GM18861 (cell line): Measurements from ENCODE around the gene GCGR.

Experiments used
- ATAC-seq: cut with Tn5 transposase; IDR thresholded peaks from one replicate; pipeline ENCODE4 v1.9.1; 2021; ENCODE audit not compliant: unreplicated experiment

Gene GCGR

DNA sequence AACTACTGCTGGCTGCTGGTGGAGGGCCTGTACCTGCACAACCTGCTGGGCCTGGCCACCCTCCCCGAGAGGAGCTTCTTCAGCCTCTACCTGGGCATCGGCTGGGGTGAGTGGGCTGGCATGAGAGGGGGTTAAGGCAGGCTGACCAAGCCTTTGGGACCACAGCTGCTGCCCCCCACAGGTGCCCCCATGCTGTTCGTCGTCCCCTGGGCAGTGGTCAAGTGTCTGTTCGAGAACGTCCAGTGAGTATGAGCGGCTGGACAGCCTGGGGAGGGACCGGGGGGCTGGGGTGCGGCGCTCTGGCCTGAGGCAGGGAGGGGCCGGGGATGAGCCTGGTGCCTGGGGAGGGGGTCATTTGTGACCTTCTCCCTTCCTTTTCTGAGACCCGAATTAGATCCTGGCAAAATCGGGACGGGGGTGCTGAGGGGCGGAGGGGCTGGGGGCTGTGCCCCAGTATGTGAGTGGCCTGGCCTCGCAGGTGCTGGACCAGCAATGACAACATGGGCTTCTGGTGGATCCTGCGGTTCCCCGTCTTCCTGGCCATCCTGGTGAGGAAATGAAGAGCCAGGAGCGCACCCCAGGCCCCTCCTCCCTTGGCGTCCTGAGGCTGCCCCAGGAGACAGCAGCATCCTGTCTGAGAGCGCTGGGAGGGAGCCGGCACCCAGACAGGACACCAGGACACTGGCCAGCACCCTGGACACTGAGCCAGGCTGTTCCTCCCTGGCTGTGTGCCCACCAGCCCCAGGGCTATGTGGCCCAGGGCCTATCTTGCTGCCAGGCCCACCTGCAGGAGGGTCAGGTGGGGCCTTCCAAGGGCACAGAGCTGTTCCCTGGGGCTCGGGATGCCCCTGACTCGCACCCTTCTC is 8.0 kb downstream of the GCGR start:
- no peak for ATAC-seq

DNA sequence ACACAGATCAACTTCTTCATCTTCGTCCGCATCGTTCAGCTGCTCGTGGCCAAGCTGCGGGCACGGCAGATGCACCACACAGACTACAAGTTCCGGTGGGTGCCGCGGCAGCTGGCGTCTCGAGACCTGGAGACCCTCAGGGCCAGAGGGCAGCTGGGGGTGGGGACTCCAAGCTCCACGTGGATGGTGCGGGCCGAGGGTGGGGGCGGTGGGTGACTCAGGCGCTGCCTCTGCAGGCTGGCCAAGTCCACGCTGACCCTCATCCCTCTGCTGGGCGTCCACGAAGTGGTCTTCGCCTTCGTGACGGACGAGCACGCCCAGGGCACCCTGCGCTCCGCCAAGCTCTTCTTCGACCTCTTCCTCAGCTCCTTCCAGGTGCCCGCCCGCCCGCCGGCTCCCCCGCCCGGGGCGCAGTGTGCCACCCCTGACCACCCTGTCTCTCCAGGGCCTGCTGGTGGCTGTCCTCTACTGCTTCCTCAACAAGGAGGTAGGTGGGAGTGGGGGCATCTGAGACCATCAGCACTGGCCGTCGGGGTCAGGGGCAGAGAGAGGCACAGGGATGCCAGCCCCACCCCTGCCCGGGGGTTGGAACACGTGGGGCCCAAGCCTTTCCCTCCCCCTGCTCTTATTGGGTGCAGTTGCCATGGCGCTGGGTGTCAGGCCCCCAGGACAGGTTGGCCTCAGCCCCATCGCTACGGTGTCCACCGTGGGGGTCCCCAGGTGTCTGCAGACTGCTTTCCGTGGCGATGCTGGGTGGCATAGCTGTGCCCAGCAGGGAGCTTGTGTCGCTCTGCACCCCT is 8.8 kb downstream of the GCGR start:
- ATAC-seq = no peak

DNA sequence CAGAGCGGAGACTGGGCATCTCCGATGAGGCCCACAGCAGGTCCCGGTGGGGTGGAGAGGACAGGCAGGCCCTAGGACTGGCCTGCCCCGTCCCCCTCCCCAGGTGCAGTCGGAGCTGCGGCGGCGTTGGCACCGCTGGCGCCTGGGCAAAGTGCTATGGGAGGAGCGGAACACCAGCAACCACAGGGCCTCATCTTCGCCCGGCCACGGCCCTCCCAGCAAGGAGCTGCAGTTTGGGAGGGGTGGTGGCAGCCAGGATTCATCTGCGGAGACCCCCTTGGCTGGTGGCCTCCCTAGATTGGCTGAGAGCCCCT is 9.4 kb downstream of the GCGR start:
- no peak for ATAC-seq

GRCh38 chr17:81813861-81814683 is 10.1 kb downstream of the GCGR start:
- no peak for ATAC-seq

DNA sequence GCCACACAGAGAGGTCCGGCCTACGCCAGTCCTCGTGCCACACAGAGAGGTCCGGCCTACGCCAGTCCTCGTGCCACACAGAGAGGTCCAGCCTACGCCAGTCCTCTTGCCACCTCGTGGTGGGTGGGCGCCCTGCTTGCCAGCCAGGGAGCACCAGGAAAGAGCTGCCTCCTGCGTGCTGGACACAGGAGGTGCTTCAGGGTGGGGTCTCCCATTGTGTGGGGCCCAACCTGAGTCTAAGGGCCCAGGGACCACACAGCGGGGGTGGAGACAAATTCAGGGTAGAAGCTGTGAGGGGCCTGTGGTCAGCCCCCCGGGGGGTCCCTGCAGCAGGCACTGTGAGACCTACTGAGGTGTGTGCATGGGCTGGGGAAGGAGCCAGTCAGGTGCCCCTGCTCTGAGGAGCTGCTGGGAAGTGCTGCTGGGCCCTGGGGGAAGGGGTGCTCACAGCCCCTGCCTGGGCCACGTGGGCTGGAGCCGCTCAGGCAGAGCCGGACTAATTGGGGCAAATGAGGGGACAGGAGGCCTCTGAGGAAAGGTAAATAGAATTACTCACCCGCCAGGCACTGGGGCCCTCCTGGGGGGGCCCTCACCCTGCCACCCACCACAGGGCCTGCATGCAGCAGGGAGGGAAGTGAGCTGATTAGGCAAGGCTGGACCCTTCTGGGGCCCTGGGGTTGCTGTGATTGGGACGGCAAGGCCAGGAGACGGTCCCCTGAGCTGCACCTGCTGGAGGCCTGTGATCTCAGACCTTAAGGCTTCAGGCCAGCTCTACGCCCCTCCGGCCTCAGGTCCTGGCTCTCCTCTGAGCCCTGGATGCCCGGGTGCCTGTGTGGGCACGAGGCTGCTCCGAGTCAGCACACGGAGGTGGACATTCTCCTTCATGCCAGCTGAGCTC is 11.0 kb downstream of the GCGR start:
- ATAC-seq = no peak

- ATAC-seq = no peak
Measured at GRCh38 chr17:81815646-81815986, 11.7 kb downstream of the GCGR start.

GRCh38 chr17:81817758-81818147 is 13.8 kb downstream of the GCGR start:
- no peak for ATAC-seq

DNA sequence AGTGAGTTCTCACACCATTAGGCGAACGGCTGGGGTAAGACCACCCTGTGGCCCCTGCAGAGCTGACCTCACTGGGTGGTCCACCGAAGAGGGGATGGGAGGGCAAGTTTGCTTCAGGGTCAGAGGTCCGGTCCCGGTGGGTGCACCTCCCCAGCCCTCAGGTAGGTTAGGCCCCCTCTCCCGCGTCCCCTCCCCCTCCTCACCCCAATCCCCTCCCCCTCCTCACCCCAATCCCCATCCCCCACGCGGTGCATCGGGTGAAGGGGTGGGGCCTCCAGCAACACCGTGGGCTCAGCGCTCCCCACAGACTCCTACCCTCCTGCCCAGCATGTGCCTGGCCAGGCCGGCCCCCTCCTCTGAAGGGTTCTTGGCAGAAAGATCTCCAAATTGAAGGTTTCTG is 15.8 kb downstream of the GCGR start:
- ATAC-seq = no peak

DNA sequence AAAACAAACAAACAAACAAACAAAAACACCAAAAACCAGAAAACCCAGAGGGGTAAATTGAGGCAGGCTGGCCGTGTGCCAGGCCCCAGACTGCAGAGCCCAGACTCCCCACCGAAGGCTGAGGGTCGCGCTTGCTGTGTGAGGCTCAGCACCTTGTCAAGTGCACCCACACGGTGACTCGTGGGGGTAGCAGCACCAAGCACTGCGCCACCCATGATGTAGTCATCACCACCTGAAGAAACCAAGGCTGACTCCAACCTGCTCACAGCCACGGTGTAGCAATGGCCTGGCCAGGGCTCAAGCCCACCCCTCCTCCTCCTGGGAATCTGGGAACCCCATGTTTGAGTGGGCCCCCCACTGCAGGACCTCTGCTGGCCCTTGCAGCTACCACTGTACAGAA is 17.2 kb downstream of the GCGR start:
- no peak for ATAC-seq

- no peak for ATAC-seq
Measured at GRCh38 chr17:81821603-81822311, 17.8 kb downstream of the GCGR start.

DNA sequence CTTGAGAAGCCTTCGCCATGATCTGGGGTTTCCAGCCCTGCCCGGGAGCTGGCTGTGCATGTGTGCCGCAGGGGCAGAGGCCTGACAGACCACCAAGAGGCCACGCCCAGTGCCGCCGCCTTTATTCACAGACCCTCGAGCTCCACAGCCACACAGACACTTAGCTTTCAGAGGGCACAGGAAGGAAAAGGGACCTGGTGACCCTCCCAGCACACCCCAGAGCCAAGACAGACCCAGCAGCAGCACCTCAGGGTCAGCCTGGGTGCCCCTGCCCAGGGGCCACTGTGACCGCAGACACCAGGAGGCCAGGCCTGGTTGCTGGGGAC is 18.3 kb downstream of the GCGR start:
- no peak for ATAC-seq

DNA sequence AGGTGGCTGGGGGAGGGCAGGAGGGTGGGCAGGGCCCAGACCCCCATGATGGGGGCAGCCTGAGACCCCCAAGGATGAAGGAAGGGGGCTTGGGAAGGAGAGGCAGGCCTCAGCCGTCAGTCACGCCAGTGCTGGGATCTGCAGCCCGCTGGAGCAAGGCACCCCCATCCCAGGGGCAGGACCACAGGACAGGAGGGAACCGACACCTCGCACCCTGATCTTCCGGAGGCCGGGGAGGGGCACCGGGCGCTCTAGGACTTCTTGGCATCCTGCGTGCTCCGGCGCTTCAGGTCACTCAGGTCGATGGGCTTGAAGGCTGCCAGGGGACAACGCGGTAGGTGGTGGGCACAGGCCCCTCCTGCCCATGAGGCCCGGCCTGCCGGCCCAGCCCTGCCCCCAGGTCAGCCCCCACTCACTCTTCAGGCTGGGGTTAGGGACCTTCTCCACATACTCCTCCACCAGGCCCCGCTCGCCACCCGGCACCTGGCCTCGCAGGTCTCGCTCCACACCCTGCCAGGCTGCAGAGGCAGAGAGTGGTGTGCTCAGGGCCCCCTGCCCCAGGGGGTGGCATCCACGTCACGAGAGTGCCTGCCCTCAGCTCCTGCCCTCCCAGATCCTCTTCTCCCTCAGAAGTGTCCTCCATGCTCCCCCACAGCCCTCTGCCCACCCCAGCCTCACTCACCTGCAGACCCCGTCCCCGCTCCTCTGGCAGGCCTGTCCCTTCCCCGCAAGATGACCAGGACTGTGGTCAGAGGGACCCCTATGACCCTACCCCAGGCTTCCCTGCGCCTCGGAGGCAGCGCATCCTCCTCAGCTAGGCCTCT is 19.3 kb downstream of the GCGR start:
- ATAC-seq = no peak

DNA sequence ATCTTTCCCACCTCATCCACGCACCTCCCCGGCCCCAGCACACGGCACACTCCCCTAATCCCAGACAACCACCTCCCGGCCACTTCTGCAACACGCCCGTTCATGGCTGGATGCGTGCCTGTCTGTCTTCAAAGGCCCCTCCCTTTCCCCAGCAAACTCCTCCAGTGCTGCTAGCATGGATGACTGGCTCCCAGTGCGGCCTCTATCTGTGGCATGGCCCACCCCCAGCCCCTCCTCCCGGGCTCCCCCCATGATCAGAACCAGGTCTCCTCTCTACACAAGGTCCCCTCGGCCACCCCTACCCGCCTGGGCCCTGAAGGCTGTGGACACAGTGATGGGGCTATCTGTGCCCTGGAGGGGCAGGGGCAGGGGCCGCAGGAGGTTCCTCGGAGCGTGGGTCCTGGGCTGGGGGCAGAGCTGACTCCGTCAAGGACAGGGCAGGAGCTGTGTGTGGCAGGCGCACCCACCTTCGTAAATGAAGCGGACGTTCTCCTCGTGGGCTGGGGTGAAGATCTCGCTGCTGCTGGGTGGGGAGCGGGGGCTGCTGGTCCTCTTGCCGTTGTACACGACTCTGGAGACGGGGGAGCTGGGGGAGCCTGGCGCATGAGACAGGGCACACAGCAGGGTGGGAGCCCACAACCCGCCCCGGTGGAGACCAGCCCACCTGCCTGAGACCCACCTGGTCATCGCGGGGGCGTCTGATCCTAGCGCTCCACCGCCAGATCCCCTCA is 20.0 kb downstream of the GCGR start:
- no peak for ATAC-seq

DNA sequence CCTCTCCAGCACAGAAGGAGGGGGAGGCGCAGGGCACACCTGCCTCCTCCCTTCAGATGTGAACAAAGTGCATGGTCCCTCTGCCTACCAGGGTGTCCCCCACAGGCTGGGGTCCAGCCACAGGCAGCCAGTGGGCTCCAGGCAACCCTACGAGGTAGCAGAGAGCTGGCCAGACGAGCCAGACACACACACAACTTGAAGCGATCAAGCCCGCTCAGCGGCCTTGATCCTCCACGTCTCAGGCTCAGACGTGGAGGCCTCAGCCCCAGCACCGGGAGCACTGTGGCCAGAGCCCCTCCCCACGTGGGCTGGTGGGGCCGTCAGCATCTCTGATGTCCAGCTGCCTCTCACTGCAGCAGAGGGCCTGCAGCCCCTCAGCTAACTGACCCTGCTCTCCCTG is 20.6 kb downstream of the GCGR start:
- no peak for ATAC-seq

GRCh38 chr17:81825841-81826466 is 22.0 kb downstream of the GCGR start:
- no peak for ATAC-seq

GRCh38 chr17:81828656-81829055 is 24.7 kb downstream of the GCGR start:
- no peak for ATAC-seq

DNA sequence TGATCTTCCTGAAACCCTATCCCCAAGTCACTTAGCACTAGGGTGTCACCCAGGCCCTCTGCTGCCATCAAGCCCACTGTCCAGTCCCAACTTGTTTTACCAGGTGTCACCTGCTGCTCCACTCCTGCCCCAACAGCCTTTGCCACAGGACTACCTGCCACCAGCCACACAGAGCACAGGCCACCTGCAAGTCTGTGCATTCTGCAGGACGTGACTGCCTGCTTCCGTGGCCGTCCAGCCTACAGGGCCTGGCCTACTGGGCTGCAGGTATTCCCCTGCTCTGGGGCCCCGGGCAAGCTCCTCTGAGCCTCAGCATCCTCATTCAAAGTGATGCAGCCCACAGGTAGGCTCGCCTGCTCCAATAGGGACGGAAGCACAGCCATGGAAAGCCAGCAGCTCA is 25.9 kb downstream of the GCGR start:
- no peak for ATAC-seq

GRCh38 chr17:81831563-81831956 is 27.6 kb downstream of the GCGR start:
- no peak for ATAC-seq
